ENCODE results near the gene ACACB.

Gene ACACB

GRCh38 chr12:109115758-109116610, at the start of gene ACACB:
Gene ACACB, plus strand, starts transcription at chr12:109116587. Its CDS starts 22,819 bp downstream, at chr12:109139406.
- no peak for DNase-seq

GRCh38 chr12:109069307-109070271, 46.8 kb upstream of the ACACB start:
- no peak for DNase-seq

GRCh38 chr12:109074866-109075265, 41.5 kb upstream of the ACACB start:
- no peak for DNase-seq

DNA sequence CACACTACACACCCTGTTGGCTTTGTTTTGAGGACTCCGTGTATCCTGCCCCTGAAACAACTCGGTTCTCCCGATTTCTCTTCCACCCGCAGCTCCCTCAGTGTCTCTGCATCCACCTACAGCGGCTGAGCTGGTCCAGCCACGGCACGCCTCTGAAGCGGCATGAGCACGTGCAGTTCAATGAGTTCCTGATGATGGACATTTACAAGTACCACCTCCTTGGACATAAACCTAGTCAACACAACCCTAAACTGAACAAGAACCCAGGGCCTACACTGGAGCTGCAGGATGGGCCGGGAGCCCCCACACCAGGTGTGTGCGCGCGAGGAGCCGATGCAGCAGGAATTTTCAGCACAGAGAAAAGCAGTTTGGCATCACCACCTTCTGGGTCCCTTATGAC, 33.6 kb upstream of the ACACB start:
- no peak for DNase-seq

DNA sequence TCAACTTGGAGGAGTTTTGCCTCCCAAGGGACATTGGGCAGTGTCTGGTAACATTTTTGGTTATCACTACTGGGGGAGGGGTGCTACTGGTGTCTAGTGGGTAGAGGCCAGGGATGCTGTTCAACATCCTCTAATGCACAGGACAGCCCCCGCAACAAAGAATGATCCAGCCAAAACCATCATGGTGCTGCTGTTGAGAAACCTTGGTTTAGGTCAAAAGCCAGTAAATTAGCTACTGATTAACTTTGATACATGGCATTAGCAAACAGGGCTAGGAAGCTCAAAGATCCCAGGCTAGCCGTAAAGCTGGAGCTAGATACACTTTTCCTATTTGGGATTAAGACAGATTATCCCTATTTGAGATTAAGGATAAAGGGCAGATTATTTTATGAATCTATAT, 32.0 kb upstream of the ACACB start:
- no peak for DNase-seq

GRCh38 chr12:109085590-109085989, 30.8 kb upstream of the ACACB start:
- no peak for DNase-seq

DNA sequence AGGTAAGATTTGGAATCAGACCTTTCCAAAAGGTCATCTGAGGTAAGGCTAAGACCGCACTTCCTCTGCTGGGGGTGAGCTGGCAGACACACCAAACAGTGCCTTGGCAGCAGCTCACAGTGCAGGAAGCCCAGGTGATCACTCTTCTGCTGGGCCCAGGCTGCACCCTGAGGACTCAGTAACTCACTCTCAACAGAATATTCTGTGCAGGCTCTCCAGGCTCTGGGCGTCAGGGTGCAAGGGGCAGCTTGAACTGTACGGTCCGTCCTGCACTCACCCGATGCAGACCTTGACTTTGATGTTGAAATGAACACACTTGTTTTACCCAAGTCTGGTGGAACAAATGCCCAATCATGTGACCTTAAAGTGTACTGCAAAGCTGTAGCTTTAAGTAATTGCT, 29.1 kb upstream of the ACACB start:
- DNase-seq = no peak

DNA sequence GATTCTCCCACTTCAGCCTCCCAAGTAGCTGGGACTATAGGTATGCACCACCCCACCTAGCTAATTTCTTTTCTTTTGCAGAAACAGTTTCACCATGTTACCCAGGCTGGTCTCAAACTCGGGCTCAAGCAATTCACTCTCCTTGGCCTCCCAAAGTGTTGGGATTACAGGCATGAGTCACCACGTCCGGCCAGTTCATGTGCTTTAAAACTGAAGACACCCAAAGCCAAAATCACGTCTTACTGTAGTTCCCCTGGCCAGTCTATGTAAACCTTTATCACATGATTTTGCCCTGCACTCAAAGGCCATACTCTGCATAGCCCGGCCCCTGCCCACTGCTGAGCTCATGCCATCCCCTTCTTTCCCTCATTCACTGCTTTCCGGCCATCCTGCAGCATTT, 27.6 kb upstream of the ACACB start:
- DNase-seq = no peak

DNA sequence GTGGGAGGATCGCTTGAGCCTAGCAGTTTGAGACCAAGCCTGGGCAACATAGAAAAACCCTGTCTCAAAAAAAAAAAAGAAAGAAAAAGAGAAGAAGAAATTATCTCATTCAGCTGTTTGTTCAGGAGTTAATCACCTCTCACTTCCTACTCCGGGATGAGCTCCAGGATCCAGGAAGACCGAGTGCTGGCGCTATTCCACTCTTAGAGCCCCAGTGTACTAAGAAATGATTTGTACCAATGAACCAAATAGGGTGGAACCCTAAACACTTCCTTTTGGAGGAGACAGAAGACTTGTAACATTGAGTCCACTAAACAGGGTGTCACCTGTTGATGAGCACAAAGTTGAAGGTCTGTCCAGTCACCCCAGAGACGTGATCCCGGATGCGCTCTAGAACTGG, 26.7 kb upstream of the ACACB start:
- no peak for DNase-seq

GRCh38 chr12:109092497-109093021, 23.8 kb upstream of the ACACB start:
- DNase-seq = no peak

GRCh38 chr12:109093022-109093918, 23.1 kb upstream of the ACACB start, which contains the start of gene ALKBH2:
Gene ALKBH2, minus strand, starts transcription at chr12:109093472. Its CDS starts 686 bp downstream, at chr12:109092786.
- DNase-seq = peak; percentile 73

DNA sequence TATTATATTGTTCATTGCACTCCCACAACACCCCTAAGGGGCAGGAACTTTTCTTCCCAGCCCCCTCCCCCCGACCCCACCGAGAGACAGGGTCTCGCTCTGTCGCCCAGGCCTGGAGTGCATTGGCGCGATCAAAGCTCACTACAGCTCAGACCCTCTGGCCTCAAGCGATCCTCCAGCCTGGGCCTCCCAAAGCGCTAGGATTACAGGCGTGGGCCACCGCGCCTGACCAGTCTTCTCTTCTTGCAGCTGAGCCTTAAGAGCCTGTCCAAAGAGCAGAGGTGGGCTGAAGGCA, 19.3 kb upstream of the ACACB start:
- DNase-seq = no peak

DNA sequence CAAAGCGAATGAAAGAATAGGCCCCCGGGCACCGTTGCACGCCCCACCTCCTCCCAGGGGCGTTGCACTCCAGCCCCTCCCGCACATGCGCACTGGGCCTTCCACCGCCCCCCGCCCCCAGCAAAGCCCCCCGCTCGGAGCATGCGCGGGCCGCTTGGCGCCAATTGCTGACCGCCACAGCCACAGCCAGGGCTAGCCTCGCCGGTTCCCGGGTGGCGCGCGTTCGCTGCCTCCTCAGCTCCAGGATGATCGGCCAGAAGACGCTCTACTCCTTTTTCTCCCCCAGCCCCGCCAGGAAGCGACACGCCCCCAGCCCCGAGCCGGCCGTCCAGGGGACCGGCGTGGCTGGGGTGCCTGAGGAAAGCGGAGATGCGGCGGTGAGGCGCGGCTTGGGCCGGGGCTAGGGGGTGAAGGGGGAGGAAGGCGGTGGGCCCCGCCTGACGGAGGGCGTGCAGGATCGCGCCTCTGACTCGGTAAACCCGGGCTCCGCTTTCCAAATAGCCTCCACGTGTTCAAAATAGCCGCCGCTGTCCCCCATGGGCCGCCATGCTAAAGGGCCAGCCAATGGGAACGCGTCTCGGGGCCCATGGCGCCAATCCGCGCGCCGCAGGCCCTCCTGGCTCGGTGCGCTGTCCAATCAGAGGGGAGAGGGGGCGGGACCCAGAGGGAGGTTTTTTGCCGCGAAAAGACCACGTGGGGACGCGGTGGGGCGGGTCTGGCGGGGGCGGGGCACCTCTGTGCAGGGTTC, 18.8 kb upstream of the ACACB start, which contains the start of gene UNG:
UNG (plus strand) TSS at position 163 of the 748 bp plus-strand sequence; CDS start at position 246, 83 bp downstream.
- peak; percentile 88 for DNase-seq

DNA sequence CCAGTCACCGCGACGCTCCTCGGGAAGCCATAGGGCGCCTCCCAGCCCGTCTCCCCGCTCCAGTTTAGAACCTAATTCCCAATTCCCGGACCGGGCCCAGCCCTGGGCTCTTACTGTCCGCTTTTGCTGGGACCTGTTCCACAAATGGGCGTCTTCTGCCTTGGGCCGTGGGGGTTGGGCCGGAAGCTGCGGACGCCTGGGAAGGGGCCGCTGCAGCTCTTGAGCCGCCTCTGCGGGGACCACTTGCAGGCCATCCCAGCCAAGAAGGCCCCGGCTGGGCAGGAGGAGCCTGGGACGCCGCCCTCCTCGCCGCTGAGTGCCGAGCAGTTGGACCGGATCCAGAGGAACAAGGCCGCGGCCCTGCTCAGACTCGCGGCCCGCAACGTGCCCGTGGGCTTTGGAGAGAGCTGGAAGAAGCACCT, 18.2 kb upstream of the ACACB start:
- DNase-seq = peak; percentile 4

- DNase-seq = no peak
Observed at GRCh38 chr12:109098651-109099050, 17.7 kb upstream of the ACACB start.

GRCh38 chr12:109099431-109100020, 16.9 kb upstream of the ACACB start:
- DNase-seq = no peak

- no peak for DNase-seq
Observed at GRCh38 chr12:109100741-109101140, 15.6 kb upstream of the ACACB start.

DNA sequence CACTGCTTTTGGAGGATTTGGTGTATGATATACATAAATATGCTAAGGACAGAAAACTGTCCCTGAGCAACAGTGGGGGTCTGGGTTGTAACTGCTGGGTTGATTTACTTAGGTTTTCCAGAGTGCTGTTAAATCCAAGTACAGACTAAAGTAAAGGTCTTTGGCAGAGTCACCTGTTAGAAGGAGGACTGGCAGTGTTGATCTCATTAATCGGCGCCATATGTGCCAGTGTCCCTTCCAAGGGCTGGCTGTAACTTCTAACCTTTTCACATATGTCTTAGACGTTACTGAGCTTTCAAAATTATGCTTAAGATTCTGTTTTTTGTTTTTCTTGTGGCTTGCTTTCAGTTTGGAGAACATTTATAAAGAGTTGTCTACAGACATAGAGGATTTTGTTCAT, 13.9 kb upstream of the ACACB start:
- no peak for DNase-seq

GRCh38 chr12:109105176-109105575, 11.2 kb upstream of the ACACB start:
- DNase-seq = no peak

DNA sequence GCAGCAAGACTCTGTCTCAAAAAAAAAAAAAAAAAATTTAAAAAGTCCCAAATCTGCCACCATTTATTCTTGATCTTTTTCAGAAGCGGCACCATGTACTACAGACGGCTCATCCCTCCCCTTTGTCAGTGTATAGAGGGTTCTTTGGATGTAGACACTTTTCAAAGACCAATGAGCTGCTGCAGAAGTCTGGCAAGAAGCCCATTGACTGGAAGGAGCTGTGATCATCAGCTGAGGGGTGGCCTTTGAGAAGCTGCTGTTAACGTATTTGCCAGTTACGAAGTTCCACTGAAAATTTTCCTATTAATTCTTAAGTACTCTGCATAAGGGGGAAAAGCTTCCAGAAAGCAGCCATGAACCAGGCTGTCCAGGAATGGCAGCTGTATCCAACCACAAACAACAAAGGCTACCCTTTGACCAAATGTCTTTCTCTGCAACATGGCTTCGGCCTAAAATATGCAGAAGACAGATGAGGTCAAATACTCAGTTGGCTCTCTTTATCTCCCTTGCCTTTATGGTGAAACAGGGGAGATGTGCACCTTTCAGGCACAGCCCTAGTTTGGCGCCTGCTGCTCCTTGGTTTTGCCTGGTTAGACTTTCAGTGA, 6.5 kb upstream of the ACACB start:
- no peak for DNase-seq
